ENCODE results near the gene CROCC2. TPM values are rescaled to one million over a fixed set of nuclear protein-coding genes. Genes with fewer than 3 reads are reported as not detected.
A peak's percentile ranks its signal among the peaks of the same experiment; 100 is the strongest.

CROCC2 gene
- total and polyA plus RNA-seq, 4 donors = 1.3 to 17.4 (median 4.4) TPM

DNA sequence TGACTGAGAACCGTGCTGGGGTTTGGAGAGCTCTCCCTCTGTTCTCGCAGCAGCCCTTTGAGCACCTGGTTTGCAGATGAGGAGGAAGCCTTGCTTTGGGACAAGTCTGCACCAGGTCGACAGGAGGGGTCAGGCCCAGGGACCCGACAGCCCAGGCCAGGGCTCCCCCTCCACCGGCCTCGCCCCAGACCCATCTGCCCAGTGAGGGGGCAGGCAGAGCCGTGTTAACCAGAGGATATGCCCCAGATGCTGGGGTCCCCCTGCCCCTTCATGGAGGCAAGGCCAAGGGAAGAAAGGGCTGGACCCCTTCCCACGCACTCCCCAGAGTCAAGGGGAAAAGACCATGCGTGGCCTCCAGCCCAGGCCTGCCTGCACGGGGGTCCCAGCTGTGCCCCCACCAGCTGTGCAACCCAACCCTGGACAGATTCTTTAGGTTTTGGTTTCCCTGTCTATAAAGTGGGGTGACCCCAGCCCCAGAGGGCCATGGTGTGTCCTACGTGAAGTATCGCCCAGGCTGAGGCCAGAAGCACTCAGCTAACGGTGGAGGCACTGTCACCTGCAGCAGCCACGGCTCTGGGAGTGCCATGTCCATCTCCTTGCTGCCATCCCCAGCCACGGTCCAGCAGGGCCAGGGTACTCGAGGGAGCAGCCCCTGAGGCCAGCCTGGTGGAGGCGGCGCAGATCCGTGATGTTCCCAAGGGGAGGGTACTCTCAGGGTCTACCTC, 87.5 kb downstream of the CROCC2 start:
- no peak overlapping the region for H3K27ac ChIP-seq (ENCODE audit: low read depth in 1 of 2, low read length in 1 of 2)
- H3K27me3 ChIP-seq (ENCODE audit: control insufficient read depth in 3 of 3, insufficient read depth in 3 of 3, low read length in 2 of 3) = no peaks in the 10 kb centered on the region
- no peak for ATAC-seq (ENCODE audit: insufficient read depth, low FRiP score)
- TF ChIP-seq, protein P1, sequence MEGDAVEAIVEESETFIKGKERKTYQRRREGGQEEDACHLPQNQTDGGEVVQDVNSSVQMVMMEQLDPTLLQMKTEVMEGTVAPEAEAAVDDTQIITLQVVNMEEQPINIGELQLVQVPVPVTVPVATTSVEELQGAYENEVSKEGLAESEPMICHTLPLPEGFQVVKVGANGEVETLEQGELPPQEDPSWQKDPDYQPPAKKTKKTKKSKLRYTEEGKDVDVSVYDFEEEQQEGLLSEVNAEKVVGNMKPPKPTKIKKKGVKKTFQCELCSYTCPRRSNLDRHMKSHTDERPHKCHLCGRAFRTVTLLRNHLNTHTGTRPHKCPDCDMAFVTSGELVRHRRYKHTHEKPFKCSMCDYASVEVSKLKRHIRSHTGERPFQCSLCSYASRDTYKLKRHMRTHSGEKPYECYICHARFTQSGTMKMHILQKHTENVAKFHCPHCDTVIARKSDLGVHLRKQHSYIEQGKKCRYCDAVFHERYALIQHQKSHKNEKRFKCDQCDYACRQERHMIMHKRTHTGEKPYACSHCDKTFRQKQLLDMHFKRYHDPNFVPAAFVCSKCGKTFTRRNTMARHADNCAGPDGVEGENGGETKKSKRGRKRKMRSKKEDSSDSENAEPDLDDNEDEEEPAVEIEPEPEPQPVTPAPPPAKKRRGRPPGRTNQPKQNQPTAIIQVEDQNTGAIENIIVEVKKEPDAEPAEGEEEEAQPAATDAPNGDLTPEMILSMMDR (IDR thresholded peaks at IDR 0.05; ENCODE audit: control extremely low read depth, extremely low read depth) = no peak
- WGBS, 2 donors = 87 to 94% methylated on average over 19 of the region's 19 CpGs
- H3K36me3 ChIP-seq (ENCODE audit: control insufficient read depth in 4 of 4, insufficient read depth in 4 of 4, low read length in 4 of 4) = no peaks in the 10 kb centered on the region
- no peak overlapping the region for H3K4me3 ChIP-seq
- peak in 1 of 3 donors; percentile 9 for DNase-seq
- no peak overlapping the region for H3K9ac ChIP-seq (ENCODE audit: insufficient read depth in 1 of 2, low read length in 2 of 2)
- peaks cover 0 to 57% (median 33%) of the 10 kb centered on the region in 5 donors for H3K4me1 ChIP-seq (ENCODE audit: control insufficient read depth in 5 of 5, insufficient read depth in 5 of 5, low read length in 5 of 5)
- no peaks in the 10 kb centered on the region for H3K9me3 ChIP-seq (ENCODE audit: control insufficient read depth in 4 of 4, insufficient read depth in 3 of 4, low read length in 3 of 4)

DNA sequence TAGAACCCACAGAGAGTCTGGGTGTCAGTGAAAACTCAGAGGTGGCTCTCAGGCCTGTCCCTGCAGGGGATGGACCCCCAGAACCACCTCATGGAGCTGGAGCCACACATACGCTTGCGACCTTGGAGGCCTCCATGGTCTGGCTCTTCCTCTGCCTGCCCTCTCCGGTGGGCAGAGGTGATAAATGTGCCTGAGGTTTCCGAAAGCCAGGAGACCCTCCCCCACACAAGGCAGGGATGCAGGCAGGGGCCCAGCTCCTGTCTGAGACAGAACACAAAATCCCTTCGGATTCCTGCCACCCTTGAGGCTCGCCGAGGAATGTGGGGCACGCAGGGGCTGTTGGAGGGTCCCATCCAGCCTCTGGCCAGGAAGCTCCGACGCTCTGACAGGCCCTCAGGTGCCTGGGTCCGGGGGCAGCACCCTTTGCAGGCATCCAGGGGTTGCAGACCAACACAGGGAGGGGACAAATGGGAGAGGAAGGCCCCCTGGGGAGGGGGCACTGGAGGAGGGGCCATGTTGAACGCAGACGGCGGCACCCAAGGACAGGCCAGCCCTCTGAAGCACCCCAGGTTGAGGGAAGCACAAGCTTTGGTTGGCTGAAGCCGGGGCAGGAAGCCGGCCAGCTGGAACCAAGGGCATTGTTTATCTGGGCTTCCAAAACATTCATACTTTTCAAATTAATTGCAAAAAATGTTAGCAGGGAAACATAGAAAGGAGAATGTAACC, 88.2 kb downstream of the CROCC2 start:
- ATAC-seq (ENCODE audit: insufficient read depth, low FRiP score) (no peak), DNase-seq (peak; percentile 80 to 89 (median 86))
- H3K36me3 ChIP-seq (ENCODE audit: control insufficient read depth in 4 of 4, insufficient read depth in 4 of 4, low read length in 4 of 4) = no peaks in the 10 kb centered on the region
- TF ChIP-seq, protein P1 (IDR thresholded peaks at IDR 0.05; ENCODE audit: control extremely low read depth, extremely low read depth) = no peak
- H3K4me3 ChIP-seq = no peak overlapping the region
- no peak overlapping the region for H3K9ac ChIP-seq (ENCODE audit: insufficient read depth in 1 of 2, low read length in 2 of 2)
- no peaks in the 10 kb centered on the region for H3K27me3 ChIP-seq (ENCODE audit: control insufficient read depth in 3 of 3, insufficient read depth in 3 of 3, low read length in 2 of 3)
- H3K4me1 ChIP-seq (ENCODE audit: control insufficient read depth in 5 of 5, insufficient read depth in 5 of 5, low read length in 5 of 5) = peaks cover 0 to 57% (median 33%) of the 10 kb centered on the region in 5 donors
- 75 to 80% methylated on average over 16 of the region's 16 CpGs for WGBS, 2 donors
- H3K9me3 ChIP-seq (ENCODE audit: control insufficient read depth in 4 of 4, insufficient read depth in 3 of 4, low read length in 3 of 4) = no peaks in the 10 kb centered on the region
- H3K27ac ChIP-seq (ENCODE audit: low read depth in 1 of 2, low read length in 1 of 2) = no peak overlapping the region

DNA sequence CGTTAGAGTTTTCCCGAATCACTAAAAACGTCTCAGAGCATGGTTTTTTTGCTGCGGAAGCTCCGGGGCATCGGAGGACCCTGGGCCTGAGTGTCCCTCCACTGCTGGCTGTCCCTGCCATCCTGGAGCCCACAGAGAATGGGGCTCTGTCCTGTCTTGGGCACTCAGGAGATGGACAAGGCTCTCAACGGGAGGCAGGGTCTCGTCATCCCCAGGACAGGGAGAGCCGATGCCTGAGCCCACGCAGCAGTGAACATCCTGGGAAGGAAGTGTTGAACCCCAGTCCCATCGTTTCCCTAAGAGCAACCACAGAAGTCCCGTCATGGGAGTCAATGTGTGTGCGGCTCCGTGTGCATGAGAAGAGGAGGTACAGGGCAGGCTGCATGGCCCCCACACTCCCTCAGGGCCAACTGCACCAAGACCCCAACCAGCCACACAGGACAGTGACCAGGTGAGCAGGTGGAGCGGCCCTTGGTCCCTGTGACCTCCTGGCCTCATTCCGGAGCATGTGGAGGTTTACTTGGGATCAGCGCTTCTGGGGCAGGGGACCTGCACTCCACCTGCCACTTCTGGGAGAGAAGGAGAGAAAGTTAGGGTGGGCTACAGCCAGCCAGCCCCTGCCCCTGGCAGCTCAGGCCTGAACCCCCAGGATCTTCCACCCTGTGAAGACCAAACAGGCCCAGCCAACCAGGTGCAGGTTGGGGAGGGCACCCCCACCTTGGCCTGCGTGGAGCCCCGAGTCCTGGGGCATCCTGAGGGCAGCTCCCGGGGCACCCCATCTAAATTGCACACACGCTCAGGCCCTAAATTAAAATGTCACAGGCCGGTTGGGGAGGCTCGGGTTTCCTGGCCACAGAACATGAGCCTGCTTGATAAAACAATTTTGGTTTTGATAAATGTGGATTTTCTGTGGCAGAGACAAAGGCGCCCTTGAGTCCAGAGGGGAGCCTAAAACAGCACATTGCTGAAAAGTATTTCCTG, 89.2 kb downstream of the CROCC2 start:
- Histone ChIP-seq H3K9me3 (ENCODE audit: control insufficient read depth in 4 of 4, insufficient read depth in 3 of 4, low read length in 3 of 4) (no peaks in the 10 kb centered on the region), H3K36me3 (ENCODE audit: control insufficient read depth in 4 of 4, insufficient read depth in 4 of 4, low read length in 4 of 4) (peaks cover 0 to 5% (median 2%) of the 10 kb centered on the region in 4 donors), H3K4me3 (no peak overlapping the region), H3K27ac (ENCODE audit: low read depth in 1 of 2, low read length in 1 of 2) (no peak overlapping the region), H3K4me1 (ENCODE audit: control insufficient read depth in 5 of 5, insufficient read depth in 5 of 5, low read length in 5 of 5) (peaks cover 0 to 66% (median 43%) of the 10 kb centered on the region in 5 donors), H3K9ac (ENCODE audit: insufficient read depth in 1 of 2, low read length in 2 of 2) (no peak overlapping the region), H3K27me3 (ENCODE audit: control insufficient read depth in 3 of 3, insufficient read depth in 3 of 3, low read length in 2 of 3) (no peaks in the 10 kb centered on the region)
- no peak for ATAC-seq (ENCODE audit: insufficient read depth, low FRiP score)
- TF ChIP-seq, protein P1 (IDR thresholded peaks at IDR 0.05; ENCODE audit: control extremely low read depth, extremely low read depth) = no peak
- 63 to 77% methylated on average over 24 of the region's 24 CpGs for WGBS, 2 donors
- DNase-seq = no peak

Data from lung (tissue), 12 donors.